Measurements from ENCODE around the gene SLC24A4.

SLC24A4 gene
- total RNA-seq = 0 reads per million in 2 donors

GRCh38 chr14:92323011-92323915 is at the start of gene SLC24A4:
Gene SLC24A4 (plus strand): TSS chr14:92323165. CDS start chr14:92323831, 666 bp downstream.
- DNase-seq = no peak

- DNase-seq = no peak
Measured at GRCh38 chr14:92273166-92273565, 49.8 kb upstream of the SLC24A4 start.

GRCh38 chr14:92274055-92274454 is 48.9 kb upstream of the SLC24A4 start:
- no peak for DNase-seq

- no peak for DNase-seq
Measured at GRCh38 chr14:92276074-92276473, 46.9 kb upstream of the SLC24A4 start.

- DNase-seq = no peak
Measured at GRCh38 chr14:92277031-92277430, 45.9 kb upstream of the SLC24A4 start.

- no peak for DNase-seq
Measured at GRCh38 chr14:92280554-92281262, 42.3 kb upstream of the SLC24A4 start.

GRCh38 chr14:92282669-92283068 is 40.3 kb upstream of the SLC24A4 start:
- no peak for DNase-seq

GRCh38 chr14:92285311-92285710 is 37.7 kb upstream of the SLC24A4 start:
- DNase-seq = no peak

- DNase-seq = no peak
Measured at GRCh38 chr14:92287987-92288386, 35.0 kb upstream of the SLC24A4 start.

GRCh38 chr14:92288994-92289660 is 33.8 kb upstream of the SLC24A4 start:
- DNase-seq = no peak

- DNase-seq = no peak
Measured at GRCh38 chr14:92292673-92293072, 30.3 kb upstream of the SLC24A4 start.

- no peak for DNase-seq
Measured at GRCh38 chr14:92294506-92294905, 28.5 kb upstream of the SLC24A4 start.

GRCh38 chr14:92297818-92298595 is 25.0 kb upstream of the SLC24A4 start:
- DNase-seq = no peak

GRCh38 chr14:92302481-92302880 is 20.5 kb upstream of the SLC24A4 start:
- no peak for DNase-seq

- no peak for DNase-seq
Measured at GRCh38 chr14:92308716-92309115, 14.2 kb upstream of the SLC24A4 start.

- no peak for DNase-seq
Measured at GRCh38 chr14:92309968-92310530, 12.9 kb upstream of the SLC24A4 start.

GRCh38 chr14:92310776-92311375 is 12.1 kb upstream of the SLC24A4 start:
- DNase-seq = no peak

GRCh38 chr14:92314182-92314581 is 8.8 kb upstream of the SLC24A4 start:
- no peak for DNase-seq

GRCh38 chr14:92315050-92315805 is 7.7 kb upstream of the SLC24A4 start:
- no peak for DNase-seq

- no peak for DNase-seq
Measured at GRCh38 chr14:92316176-92316575, 6.8 kb upstream of the SLC24A4 start.

- no peak for DNase-seq
Measured at GRCh38 chr14:92316937-92317336, 6.0 kb upstream of the SLC24A4 start.
